K562 (cell line): ENCODE results near the gene HAPLN3. TPM values are rescaled to one million over a fixed set of nuclear protein-coding genes. Genes with fewer than 3 reads are reported as not detected.

ENCODE experiments used
- ATAC-seq: fragments of 200-7000 bp; cut with Tn5 transposase; 3 replicates; pipeline ENCODE4 v1.9.1; 2020; ENCODE audit warnings: moderate library complexity
- BruUV-seq: library from RNA; stranded (reverse); fragments of 400-500 nt; replicated peaks from 2 replicates; lab custom pipeline; 2021; lab: Mats Ljungman, UMichigan
- CTCF ChIA-PET: fragments of 300-600 bp; formaldehyde crosslinking; extraction: SDS; loops from one replicate; lab custom pipeline; 2021; ENCODE audit warnings: low intra/inter-chr PET ratio; lab: Yijun Ruan, JAX
- POLR2A ChIA-PET: fragments of 300-600, 350-650 bp; sonication (Branson Sonifier 250); formaldehyde crosslinking; extraction: SDS; loops from one replicate; lab custom pipeline; 2021; ENCODE audit warnings: antibody characterized with exemption, inconsistent platforms; lab: Yijun Ruan, JAX
- DNase-seq, 4 experiments: peaks; one replicate each; pipeline versions ENCODE4 v3.0.0 to v3.0.0-alpha.2; 2011 to 2018; ENCODE audit warnings: low spot score in 3 of 4, mixed read lengths in 3 of 4; ENCODE audit errors: extremely low read depth in 1 of 4
- FAIRE-seq: peaks from 2 replicates; lab custom pipeline; 2011; peaks lifted over from hg19 to GRCh38; lab: Jason Lieb, UNC
- H2AFZ ChIP-seq: 2 replicates; pipeline ENCODE4 v1.6.0; 2011; ENCODE audit warnings: low read depth, low read length, control low read depth, inconsistent platforms
- H3K27ac ChIP-seq: fragments of 200-600 bp; 3 replicates; pipeline ENCODE4 v1.8.0; 2011; ENCODE audit warnings: low read depth, mild to moderate bottlenecking, control low read depth, inconsistent platforms, low read length, moderate library complexity, mixed read lengths; ENCODE audit errors: extremely low read depth
- H3K27me3 ChIP-seq, 2 experiments: fragments of 300-600 bp in 1 of 2; 2 replicates in 1 of 2; 3 replicates in 1 of 2; pipeline versions ENCODE4 v1.6.0 to v1.8.0; 2011; ENCODE audit warnings: inconsistent platforms in 2 of 2, low read length in 2 of 2, mild to moderate bottlenecking in 1 of 2, mixed read lengths in 1 of 2, moderate library complexity in 1 of 2; ENCODE audit not compliant: control insufficient read depth in 2 of 2, insufficient read depth in 2 of 2
- H3K36me3 ChIP-seq: fragments of 300-600 bp; 3 replicates; pipeline ENCODE4 v1.8.0; 2011; ENCODE audit warnings: mild to moderate bottlenecking, low read length, inconsistent platforms; ENCODE audit not compliant: control insufficient read depth, insufficient read depth
- H3K4me1 ChIP-seq, 2 experiments: fragments of 200-600 bp in 1 of 2; replicated peaks in 1 of 2; 2 replicates in 1 of 2; 3 replicates in 1 of 2; pipeline versions ENCODE4 v1.5.1 to v1.8.0; 2011; ENCODE audit warnings: inconsistent platforms in 2 of 2, low read length in 2 of 2, mild to moderate bottlenecking in 1 of 2, mixed read lengths in 1 of 2, moderate library complexity in 1 of 2; ENCODE audit not compliant: control insufficient read depth in 2 of 2, insufficient read depth in 2 of 2
- H3K4me2 ChIP-seq: 2 replicates; pipeline ENCODE4 v1.6.1; 2011; ENCODE audit warnings: low read length, control low read depth, inconsistent platforms, mixed read lengths; ENCODE audit not compliant: insufficient read depth
- H3K4me3 ChIP-seq: fragments of 200-600 bp; sonication (generic), shearing (Covaris generic); 2 replicates; pipeline ENCODE4 v1.5.1; 2016; ENCODE audit warnings: control low read depth, inconsistent platforms
- H3K79me2 ChIP-seq: fragments of 200-600 bp; 3 replicates; pipeline ENCODE4 v1.8.0; 2011; ENCODE audit warnings: low read length, inconsistent platforms; ENCODE audit not compliant: control insufficient read depth, insufficient read depth
- H3K9ac ChIP-seq, 2 experiments: 2 replicates each; pipeline versions ENCODE4 v1.6.0 to v1.6.1; 2011; ENCODE audit warnings: low read depth in 2 of 2, low read length in 2 of 2, control low read depth in 1 of 2, inconsistent platforms in 1 of 2, mild to moderate bottlenecking in 1 of 2, mixed read lengths in 1 of 2; ENCODE audit not compliant: insufficient read depth in 1 of 2
- H3K9me1 ChIP-seq: one replicate; pipeline ENCODE4 v1.6.0; 2011; ENCODE audit warnings: inconsistent platforms, mild to moderate bottlenecking, low read length, moderate library complexity; ENCODE audit not compliant: control insufficient read depth, insufficient read depth
- H3K9me3 ChIP-seq: replicated peaks from 2 replicates; pipeline ENCODE4 v1.5.1; 2011; ENCODE audit warnings: low read depth, low read length, inconsistent platforms; ENCODE audit not compliant: control insufficient read depth, insufficient read depth
- H4K20me1 ChIP-seq: replicated peaks from 2 replicates; pipeline ENCODE4 v1.6.1; 2011; ENCODE audit warnings: low read length, inconsistent platforms, mixed read lengths; ENCODE audit not compliant: control insufficient read depth, insufficient read depth
- ADNP ChIP-seq: fragments of 200-800 bp; sonication (Bioruptor generic); IDR thresholded peaks from 2 replicates; pipeline ENCODE4 v1.6.1; 2016; ENCODE audit warnings: missing genetic modification characterization, missing compliant biosample characterization
- BACH1 ChIP-seq: fragments of 200-800 bp; sonication (Bioruptor generic); IDR thresholded peaks from 2 replicates; pipeline ENCODE4 v1.6.1; 2016; ENCODE audit warnings: missing genetic modification characterization, missing compliant biosample characterization
- BCOR ChIP-seq: fragments of 450-650 bp; IDR thresholded peaks from 2 replicates; pipeline ENCODE4 v1.6.1; 2016
- HDAC2 ChIP-seq: fragments of 450-650 bp; IDR thresholded peaks from 2 replicates; pipeline ENCODE4 v1.6.1; 2016; ENCODE audit warnings: mild to moderate bottlenecking
- KDM1A ChIP-seq, 2 experiments: fragments of 450-650 bp; IDR thresholded peaks; 2 replicates each; pipeline ENCODE4 v1.6.1; 2016; ENCODE audit warnings: mild to moderate bottlenecking in 2 of 2
- RBM25 ChIP-seq: fragments of 200-400 bp; formaldehyde crosslinking; IDR thresholded peaks from 2 replicates; pipeline ENCODE4 v1.6.1; 2018; ENCODE audit warnings: low read length, low read depth, moderate library complexity; ENCODE audit not compliant: severe bottlenecking
- RCOR1 ChIP-seq, 2 experiments: IDR thresholded peaks; 2 replicates each; pipeline ENCODE4 v1.6.1; 2012; ENCODE audit warnings: low read depth in 2 of 2, low read length in 2 of 2, borderline replicate concordance in 1 of 2, improper control_type of control experiment in 1 of 2
- SMARCA5 ChIP-seq: fragments of 450-650 bp; IDR thresholded peaks from 2 replicates; pipeline ENCODE4 v1.6.1; 2016
- SNIP1 ChIP-seq: fragments of 450-650 bp; IDR thresholded peaks from 2 replicates; pipeline ENCODE4 v1.7.1; 2017; ENCODE audit warnings: low read depth, mild to moderate bottlenecking
- TAF1 ChIP-seq: IDR thresholded peaks from 2 replicates; pipeline ENCODE4 v1.6.1; 2011; ENCODE audit warnings: mild to moderate bottlenecking, low read length, moderate library complexity; ENCODE audit not compliant: insufficient read depth, control insufficient read depth, severe bottlenecking; ENCODE audit errors: extremely low read depth
- ZNF217 ChIP-seq: sonication (generic); formaldehyde crosslinking; IDR thresholded peaks from 2 replicates; pipeline ENCODE4 v1.8.0; 2022; ENCODE audit warnings: mild to moderate bottlenecking, missing genetic modification reagents
- WGBS: fragments of 100-300 bp; shearing (Covaris generic); methylation state at CpG from one replicate; pipeline ENCODE4 v1.1.6; 2016; ENCODE audit warnings: low coverage, mixed read lengths; ENCODE audit not compliant: insufficient coverage; ENCODE audit errors: missing lambda C conversion rate; 5-methylcytosine and 5-hydroxymethylcytosine counted together
- in situ Hi-C: fragments of 300-500 bp; cut with MboI; formaldehyde crosslinking; loops from 4 replicates; pipeline ENCODE4 v1.15.0; 2018; ENCODE audit warnings: inconsistent platforms, mixed read lengths
- intact Hi-C: fragments of 100-400 bp; cut with micrococcal nuclease; formaldehyde crosslinking; loops from 2 replicates; pipeline ENCODE4 v1.14.2; 2022
- polyA plus RNA-seq, 8 experiments: library from polyadenylated mRNA; depleted of rRNA in 4 of 8; stranded (reverse) in 5 of 8; unstranded in 3 of 8; fragments of >200 nt; fragmentation: Nextera tagmentation in 2 of 8; fragmentation: Illumina TruSeq in 1 of 8; extraction: Ambion mirVana in 2 of 8; extraction: Trizol in 1 of 8; gene quantifications; 2 replicates each; pipeline versions ENCODE4 v1.2.1 to v1.2.3, GENCODE V29; 2011 to 2014; ENCODE audit warnings: inconsistent platforms in 1 of 8, missing spikeins in 1 of 8
- total RNA-seq, 7 experiments: library from RNA; depleted of rRNA in 6 of 7; stranded (reverse); fragments of >200 nt in 6 of 7; fragmentation: Illumina TruSeq in 2 of 7; extraction: Trizol in 2 of 7; gene quantifications; 2 replicates each; pipeline versions ENCODE4 v1.2.1 to v1.2.3, GENCODE V29; 2011 to 2021; ENCODE audit warnings: low replicate concordance in 1 of 7

The HAPLN3 gene
- total and polyA plus RNA-seq, 9 of the 15 experiments (the other 6 are each of a cell fraction or from before 2014, with no cell fraction given): 0.04 to 2.4 (median 0.65) TPM

- CTCF ChIA-PET: no interaction called here
- no TSS peak for BruUV-seq
- H3K9me3 ChIP-seq: no peaks in the 10 kb centered on the region
- POLR2A ChIA-PET: interaction anchor here (0.6 to 0.7 kb wide), 2 partner anchors 31 to 32 kb away, joined by 3 read pairs; no protein-coding TSS in a partner anchor
- DNase-seq: no peak
- intact Hi-C loops: loop anchor here (5.0 kb wide), 1 partner anchor 33 kb away; no protein-coding TSS in a partner anchor
- H4K20me1 ChIP-seq: no peaks in the 10 kb centered on the region; the same call in 1 of the 2 replicates
- no peak for ATAC-seq
- WGBS: 10% methylated on average over 3 of the region's 3 CpGs
- H3K4me1 ChIP-seq: peaks cover 0 to 16% of the 10 kb centered on the region in 2 experiments; a peak in 3 of 5 replicates
- H2AFZ ChIP-seq: peak overlapping the region; percentile 56
- no peaks in the 10 kb centered on the region for H3K79me2 ChIP-seq
- H3K36me3 ChIP-seq: no peaks in the 10 kb centered on the region
- H3K4me2 ChIP-seq: peak overlapping the region; percentile 29; the same call in 1 of the 2 replicates
- FAIRE-seq: no peak
- no peak overlapping the region for H3K27ac ChIP-seq
- H3K9me1 ChIP-seq: no peaks in the 10 kb centered on the region
- no peak overlapping the region for H3K4me3 ChIP-seq
- peak overlapping the region in 1 of 2 experiments; percentile 65; a peak in 1 of 4 replicates for H3K9ac ChIP-seq
- in situ Hi-C loops: no loop called here
- TF ChIP-seq HDAC2 (0 out of 2 replicates have a peak, but pooled peaks have one; percentile 30), TAF1 (no peak), RCOR1 (IDR thresholded peaks at IDR 0.05; ENCODE audit: borderline replicate concordance in 1 of 2, low read depth in 2 of 2, low read length in 2 of 2) (peak in 1 of 2 experiments; percentile 48; a peak in 1 of 4 replicates), SNIP1 (no peak), ZNF217 (no peak), KDM1A (IDR thresholded peaks at IDR 0.05) (peak; percentile 60 to 74), ADNP (tag) (0 out of 2 replicates have a peak, but pooled peaks have one; percentile 56), RBM25 (peak; percentile 96), BACH1 (tag) (no peak), SMARCA5 (peak; percentile 72; the same call in 1 of the 2 replicates), BCOR (peak; percentile 92)
- H3K27me3 ChIP-seq: peaks cover 17 to 37% of the 10 kb centered on the region in 2 experiments; a peak in 4 of 5 replicates
These were observed 56.2 kb downstream of the HAPLN3 start for GRCh38 chr15:88839146-88839545.
